HG02943 (cell line): ENCODE results near the gene SHISA4.

Source experiments
- ATAC-seq: cut with Tn5 transposase; IDR thresholded peaks from one replicate; pipeline ENCODE4 v1.9.1; 2021; ENCODE audit warnings: mild to moderate bottlenecking, low read depth, moderate library complexity; ENCODE audit not compliant: unreplicated experiment

The SHISA4 gene

GRCh38 chr1:201880928-201881571 lies 7.6 kb upstream of the SHISA4 start:
- no peak for ATAC-seq

- no peak for ATAC-seq
Observed at GRCh38 chr1:201881617-201882016, 7.1 kb upstream of the SHISA4 start.

- ATAC-seq, result no peak
Observed at GRCh38 chr1:201882665-201883132, 6.0 kb upstream of the SHISA4 start.

- no peak for ATAC-seq
Observed at GRCh38 chr1:201883266-201883665, 5.4 kb upstream of the SHISA4 start.

GRCh38 chr1:201883786-201884185 lies 4.9 kb upstream of the SHISA4 start:
- no peak for ATAC-seq

- ATAC-seq, result no peak
Observed at GRCh38 chr1:201884425-201884824, 4.3 kb upstream of the SHISA4 start.

- no peak for ATAC-seq
Observed at GRCh38 chr1:201885531-201886075, 3.1 kb upstream of the SHISA4 start.

GRCh38 chr1:201886103-201886885 lies 2.4 kb upstream of the SHISA4 start:
- no peak for ATAC-seq

- no peak for ATAC-seq
Observed at GRCh38 chr1:201887116-201887866, 1.4 kb upstream of the SHISA4 start.

- no peak for ATAC-seq
Observed at GRCh38 chr1:201889090-201889968, 631 bp downstream of the SHISA4 start.

- no peak for ATAC-seq
Observed at GRCh38 chr1:201890223-201890622, 1.5 kb downstream of the SHISA4 start.

- ATAC-seq, result no peak
Observed at GRCh38 chr1:201890806-201891450, 2.2 kb downstream of the SHISA4 start.

GRCh38 chr1:201891451-201892045 lies 2.9 kb downstream of the SHISA4 start:
- ATAC-seq, result no peak

- no peak for ATAC-seq
Observed at GRCh38 chr1:201892211-201892610, 3.5 kb downstream of the SHISA4 start.

GRCh38 chr1:201893431-201893830 lies 4.7 kb downstream of the SHISA4 start:
- ATAC-seq, result no peak

GRCh38 chr1:201894343-201895119 lies 5.8 kb downstream of the SHISA4 start:
- ATAC-seq, result no peak

GRCh38 chr1:201895120-201895665 lies 6.5 kb downstream of the SHISA4 start:
- no peak for ATAC-seq
